ENCODE results near the gene ERICH4.

Gene ERICH4

GRCh38 chr19:41476583-41476982 is 33.6 kb downstream of the ERICH4 start:
- Histone ChIP-seq H3K27ac (no peak overlapping the region), H3K27me3 (ENCODE audit: insufficient read depth, low read depth, severe bottlenecking) (peaks cover 93% of the 10 kb centered on the region), H3K9me3 (ENCODE audit: severe bottlenecking) (no peaks in the 10 kb centered on the region), H3K4me3 (ENCODE audit: low read depth, low read length) (no peak overlapping the region), H3K36me3 (no peaks in the 10 kb centered on the region)
- no peak for TF ChIP-seq CTCF (IDR thresholded peaks at IDR 0.05; ENCODE audit: low read depth, low read length)
- DNase-seq, result no peak

GRCh38 chr19:41478171-41478570 is 35.2 kb downstream of the ERICH4 start:
- peaks cover 93% of the 10 kb centered on the region for H3K27me3 ChIP-seq (ENCODE audit: insufficient read depth, low read depth, severe bottlenecking)

DNA sequence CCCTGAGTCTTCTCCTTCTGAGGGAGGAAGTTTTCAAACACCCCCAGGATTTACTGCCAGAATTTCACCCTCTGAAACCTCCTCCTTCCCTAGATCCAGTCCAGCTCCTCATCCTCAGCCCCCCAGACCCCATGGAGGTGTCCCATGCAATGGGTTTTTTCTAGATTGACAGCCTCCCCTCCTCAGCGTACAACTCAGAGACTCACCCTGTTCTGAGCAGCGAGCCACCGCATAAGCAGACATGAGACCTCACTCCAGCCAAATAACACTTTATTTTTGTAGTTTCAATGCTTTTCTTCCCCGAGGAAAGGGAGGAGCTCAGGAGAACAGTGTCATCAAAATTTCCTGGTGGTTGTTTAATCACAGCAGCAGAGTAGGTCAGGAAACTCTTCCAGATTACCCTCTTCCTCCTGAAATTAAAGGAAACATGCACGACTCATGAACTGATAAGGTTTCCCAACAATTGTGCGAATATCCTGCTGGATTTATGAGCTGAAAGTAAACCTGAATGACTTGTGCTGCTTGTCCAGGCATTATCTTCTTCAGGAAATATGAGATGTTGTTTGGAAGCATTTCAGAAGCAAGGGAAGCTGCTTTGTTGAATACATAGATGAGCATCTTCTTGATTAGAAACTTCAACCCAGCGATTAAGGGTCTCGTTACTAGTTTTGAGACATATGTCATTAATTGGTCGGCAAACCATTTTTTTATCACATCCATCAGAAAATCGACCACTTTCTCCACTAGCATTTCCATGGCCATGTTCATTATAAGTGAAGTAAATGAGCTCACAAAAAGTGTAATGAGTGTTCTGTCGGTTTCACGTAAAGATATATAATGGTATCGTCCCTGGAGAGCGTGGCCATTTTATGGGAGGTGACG is 36.2 kb downstream of the ERICH4 start:
- H3K4me3 ChIP-seq (ENCODE audit: low read depth, low read length), result no peak overlapping the region
- TF ChIP-seq CTCF (IDR thresholded peaks at IDR 0.05; ENCODE audit: low read depth, low read length), result no peak
- peaks cover 93% of the 10 kb centered on the region for H3K27me3 ChIP-seq (ENCODE audit: insufficient read depth, low read depth, severe bottlenecking)
- no peak for DNase-seq
- no peak overlapping the region for H3K27ac ChIP-seq
- H3K9me3 ChIP-seq (ENCODE audit: severe bottlenecking), result peaks cover 4% of the 10 kb centered on the region
- H3K36me3 ChIP-seq, result no peaks in the 10 kb centered on the region

More at GRCh38 chr19:41478171-41478570, 35.2 kb downstream of the ERICH4 start:
- Histone ChIP-seq H3K27ac (no peak overlapping the region), H3K36me3 (no peaks in the 10 kb centered on the region), H3K9me3 (ENCODE audit: severe bottlenecking) (peaks cover 4% of the 10 kb centered on the region), H3K4me3 (ENCODE audit: low read depth, low read length) (no peak overlapping the region)
- no peak for TF ChIP-seq CTCF (IDR thresholded peaks at IDR 0.05; ENCODE audit: low read depth, low read length)
- no peak for DNase-seq

DNA sequence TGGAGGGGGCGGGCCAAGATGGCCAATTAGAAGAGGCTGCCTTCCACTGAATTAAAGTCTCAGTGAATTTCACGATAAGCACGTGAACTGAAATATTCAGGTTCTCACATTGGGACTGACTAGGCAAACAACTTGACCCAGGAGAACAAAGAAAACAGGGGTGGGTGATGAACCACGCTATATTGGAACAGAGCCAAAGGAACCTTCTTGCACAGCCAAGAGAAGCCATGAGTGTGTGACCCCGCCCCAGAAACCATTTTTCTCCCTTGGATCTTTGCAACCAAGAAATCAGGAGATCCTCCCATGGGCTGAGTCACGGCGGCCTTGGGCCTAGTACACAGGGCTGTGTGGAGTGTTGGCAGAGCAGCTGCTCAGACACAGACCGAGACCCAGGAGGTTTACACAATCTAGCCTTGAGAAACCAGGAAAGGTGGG is 36.8 kb downstream of the ERICH4 start:
- no peak for DNase-seq
- H3K27me3 ChIP-seq (ENCODE audit: insufficient read depth, low read depth, severe bottlenecking), result peaks cover 96% of the 10 kb centered on the region
- H3K36me3 ChIP-seq, result no peaks in the 10 kb centered on the region
- no peak overlapping the region for H3K4me3 ChIP-seq (ENCODE audit: low read depth, low read length)
- H3K27ac ChIP-seq, result no peak overlapping the region
- H3K9me3 ChIP-seq (ENCODE audit: severe bottlenecking), result peaks cover 4% of the 10 kb centered on the region
- TF ChIP-seq CTCF (IDR thresholded peaks at IDR 0.05; ENCODE audit: low read depth, low read length), result no peak

DNA sequence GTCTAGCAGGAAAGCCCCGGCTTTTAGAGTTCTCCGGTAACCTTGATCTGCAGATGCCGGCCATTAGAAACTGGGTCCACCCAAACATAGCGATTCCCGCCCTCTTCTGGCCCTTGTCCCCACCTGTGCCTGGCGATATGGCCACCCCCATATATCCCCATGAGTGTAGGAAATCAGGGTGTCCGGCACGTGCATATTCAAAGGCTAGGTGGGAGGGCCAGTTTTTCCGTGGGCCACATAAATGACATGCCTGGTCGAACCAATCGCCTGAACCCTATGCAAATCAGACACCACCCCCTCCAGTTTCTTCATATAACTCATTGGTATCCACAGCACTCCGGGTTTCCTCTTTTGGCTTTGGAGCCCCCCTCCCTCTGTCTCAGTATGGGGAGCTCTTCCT is 37.4 kb downstream of the ERICH4 start:
- H3K4me3 ChIP-seq (ENCODE audit: low read depth, low read length), result no peak overlapping the region
- no peak for DNase-seq
- TF ChIP-seq CTCF (IDR thresholded peaks at IDR 0.05; ENCODE audit: low read depth, low read length), result no peak
- peaks cover 96% of the 10 kb centered on the region for H3K27me3 ChIP-seq (ENCODE audit: insufficient read depth, low read depth, severe bottlenecking)
- H3K36me3 ChIP-seq, result no peaks in the 10 kb centered on the region
- H3K27ac ChIP-seq, result no peak overlapping the region
- peaks cover 4% of the 10 kb centered on the region for H3K9me3 ChIP-seq (ENCODE audit: severe bottlenecking)

Data from WERI-Rb-1 (cell line).